Hematopoietic multipotent progenitor cell treated with erythropoietin and hydrocortisone succinate and interleukin-3 and kit ligand, for 8 days (in vitro differentiated cells): ENCODE measurements around the gene SLC9A3.

Experiments used
- DNase-seq: peaks from one replicate; pipeline ENCODE4 v3.0.0-alpha.2; 2015

Gene SLC9A3

DNA sequence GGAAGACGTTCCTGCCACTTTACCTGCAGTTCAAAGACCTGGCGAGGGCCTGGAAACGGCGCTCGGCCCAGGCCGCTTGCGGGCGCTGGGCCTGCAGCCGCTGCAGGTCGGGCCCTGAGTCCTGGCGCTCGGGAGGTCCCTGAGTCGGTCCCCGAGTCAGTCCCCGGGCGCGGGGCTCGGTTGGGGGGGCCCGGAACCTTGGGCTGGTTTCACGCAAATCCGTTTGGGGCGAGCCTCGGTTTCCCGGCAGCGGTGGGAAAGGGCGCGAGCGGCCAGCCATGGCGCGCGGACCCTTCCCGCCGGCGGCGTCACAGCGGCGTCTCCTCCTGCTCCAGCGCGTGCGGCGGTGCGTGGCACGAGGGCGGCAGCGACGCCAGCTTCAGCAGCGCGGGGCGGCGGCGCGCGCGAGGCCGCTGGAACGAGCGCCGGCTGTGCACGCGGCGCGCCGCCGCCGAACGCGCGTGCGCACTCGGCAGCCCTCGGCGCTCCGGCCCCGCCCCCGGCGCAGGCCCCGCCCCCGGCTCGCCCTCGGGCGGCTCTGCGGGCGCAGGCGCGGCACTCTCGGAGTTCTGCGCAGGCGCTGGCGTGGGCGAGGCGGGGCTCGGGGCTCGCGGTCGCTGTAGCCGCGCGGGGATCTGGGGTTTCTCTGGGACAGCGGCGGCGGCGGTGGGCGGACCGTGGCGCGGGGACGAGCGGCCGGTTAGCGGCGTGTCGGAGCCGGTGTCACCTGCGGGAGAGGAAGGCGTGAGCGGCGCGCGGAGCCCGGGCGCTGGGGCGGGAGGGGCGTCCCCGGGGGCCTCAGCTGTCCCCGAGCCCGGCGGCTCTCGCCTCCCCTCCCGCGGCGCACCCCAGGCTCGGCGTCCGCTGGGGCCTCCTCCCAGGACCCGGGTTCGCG is 51.3 kb downstream of the SLC9A3 start:
- peak; percentile 79 for DNase-seq

DNA sequence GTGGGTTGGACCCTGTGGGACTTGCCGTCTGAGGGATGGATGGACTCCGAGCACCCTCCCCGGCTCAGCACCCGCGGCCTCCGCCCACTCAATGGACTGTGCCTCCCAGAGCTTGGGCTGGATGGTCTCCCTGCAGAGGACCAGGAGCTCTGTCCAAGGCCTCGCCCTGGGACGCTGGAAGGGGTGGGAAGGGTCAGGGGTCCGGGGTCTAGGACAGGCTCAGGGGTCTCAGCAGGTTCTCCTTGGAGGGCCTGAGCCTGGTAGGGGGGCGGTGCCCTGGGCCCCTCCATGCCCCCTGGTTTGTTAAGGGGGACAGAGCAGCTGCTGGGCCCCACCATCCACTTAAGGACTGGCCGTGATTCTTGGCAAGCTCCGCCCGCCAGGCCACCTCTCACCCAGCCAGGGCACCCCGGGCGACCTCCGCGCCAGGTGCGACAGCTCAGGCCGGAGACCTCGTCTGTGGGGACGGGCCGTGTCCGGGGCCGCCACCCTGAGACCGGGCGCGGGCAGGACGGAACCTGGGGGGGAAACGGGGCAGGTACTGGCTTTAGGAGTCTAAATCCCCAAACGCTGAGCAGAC is 52.1 kb downstream of the SLC9A3 start:
- DNase-seq, result peak; percentile 7

DNA sequence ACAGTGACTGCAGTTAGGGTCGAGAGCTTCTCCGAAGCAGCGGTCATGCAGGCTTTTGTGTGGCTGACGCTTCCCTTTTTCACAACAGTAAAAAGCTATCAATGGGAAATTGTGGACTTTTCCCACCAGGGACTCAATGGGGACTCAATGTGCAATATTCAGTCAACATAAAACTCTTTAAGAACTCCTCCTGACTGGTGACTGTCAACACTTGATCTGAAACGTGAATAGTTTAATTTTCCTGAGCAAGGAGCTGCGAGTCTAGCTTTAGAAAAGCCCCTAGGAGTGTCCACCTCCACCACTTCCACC is 52.5 kb downstream of the SLC9A3 start:
- DNase-seq, result no peak

DNA sequence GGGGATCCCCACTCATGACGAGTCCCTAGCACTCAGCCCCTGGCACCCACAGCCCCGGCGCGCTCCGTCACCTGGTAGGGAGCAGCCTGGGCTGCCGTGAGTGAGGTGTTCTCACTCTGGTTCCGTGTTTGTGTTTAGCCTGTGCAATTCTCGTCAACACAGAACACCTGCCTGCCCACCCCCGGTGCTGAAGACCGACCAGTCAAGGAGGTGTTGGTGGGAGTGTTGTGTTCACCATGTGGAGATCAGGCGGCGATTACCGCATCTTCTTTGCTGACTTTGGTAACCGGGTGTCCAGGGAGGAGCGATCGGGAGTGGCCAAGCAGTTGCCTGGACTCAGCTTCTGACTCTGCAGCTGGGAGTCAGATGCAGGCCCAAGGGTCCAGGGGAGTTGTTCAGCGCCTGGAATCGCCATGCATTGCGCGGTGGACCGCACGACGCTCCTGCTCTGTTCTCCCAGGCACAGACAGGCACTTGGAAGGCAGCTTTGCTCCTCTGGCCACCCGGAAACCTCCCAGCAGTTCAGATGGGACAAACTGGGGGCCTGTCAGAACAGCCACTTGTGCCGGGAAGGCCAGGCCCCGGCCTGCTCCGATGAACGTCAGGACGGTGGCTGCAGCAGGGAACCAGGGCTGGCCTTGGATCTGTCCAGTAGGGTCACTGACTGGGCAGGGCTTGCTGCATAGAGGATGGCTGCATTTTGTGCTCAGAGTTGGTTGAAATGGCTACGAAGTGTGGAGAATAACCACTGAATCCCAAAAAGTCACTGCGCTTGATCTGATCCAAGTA is 53.1 kb downstream of the SLC9A3 start:
- no peak for DNase-seq

DNA sequence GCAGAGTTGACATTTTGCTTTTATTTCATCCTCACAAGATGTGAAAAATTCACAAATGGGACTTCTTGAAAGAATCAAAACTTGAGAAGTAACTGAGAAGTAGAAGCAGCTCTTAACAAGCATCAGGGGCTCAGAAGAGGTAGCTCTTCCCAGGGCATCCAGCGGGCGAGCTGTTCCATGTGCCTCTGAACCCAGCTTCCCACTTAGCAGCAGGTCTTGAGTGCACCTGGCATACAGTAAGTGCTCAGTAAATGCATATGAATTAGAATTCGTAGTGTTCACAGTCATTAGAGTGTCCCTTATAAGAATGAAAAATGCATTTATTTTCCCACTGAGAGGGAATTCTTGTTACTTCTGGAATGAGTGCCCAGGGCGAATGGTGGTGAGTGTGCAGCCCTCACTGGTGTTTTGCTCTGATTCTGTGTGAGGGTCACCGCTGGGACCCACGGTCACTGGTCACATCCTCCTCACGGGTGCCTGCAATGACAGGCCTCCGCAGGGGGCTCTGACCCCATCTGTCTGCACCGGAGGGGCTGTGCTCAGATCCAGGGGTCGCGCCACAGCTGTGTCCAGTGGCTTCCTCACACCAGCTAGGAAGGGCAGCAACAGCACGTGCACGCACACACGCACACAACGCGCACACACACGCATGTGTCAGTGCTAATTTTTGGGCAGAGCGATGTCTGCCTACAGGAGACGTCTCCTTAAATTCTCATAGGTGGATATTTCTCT is 54.3 kb downstream of the SLC9A3 start:
- no peak for DNase-seq

DNA sequence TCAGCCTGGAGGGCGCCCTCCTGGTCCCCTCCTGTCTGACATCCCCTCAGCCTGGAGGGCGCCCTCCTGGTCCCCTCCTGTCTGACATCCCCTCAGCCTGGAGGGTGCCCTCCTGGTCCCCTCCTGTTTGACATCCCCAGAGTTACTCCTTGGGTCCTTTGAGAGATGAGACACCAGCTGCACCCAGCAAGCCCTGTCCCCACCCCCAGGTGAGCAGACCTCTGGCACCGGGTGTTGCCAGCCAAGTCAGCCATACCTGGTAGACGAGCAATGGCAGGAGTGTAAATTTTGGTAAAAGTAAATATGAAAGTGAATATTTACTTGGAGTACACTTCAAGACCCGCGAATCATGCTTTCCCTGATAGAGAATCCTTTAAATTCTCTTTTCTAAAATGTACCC is 55.8 kb downstream of the SLC9A3 start:
- DNase-seq, result no peak

DNA sequence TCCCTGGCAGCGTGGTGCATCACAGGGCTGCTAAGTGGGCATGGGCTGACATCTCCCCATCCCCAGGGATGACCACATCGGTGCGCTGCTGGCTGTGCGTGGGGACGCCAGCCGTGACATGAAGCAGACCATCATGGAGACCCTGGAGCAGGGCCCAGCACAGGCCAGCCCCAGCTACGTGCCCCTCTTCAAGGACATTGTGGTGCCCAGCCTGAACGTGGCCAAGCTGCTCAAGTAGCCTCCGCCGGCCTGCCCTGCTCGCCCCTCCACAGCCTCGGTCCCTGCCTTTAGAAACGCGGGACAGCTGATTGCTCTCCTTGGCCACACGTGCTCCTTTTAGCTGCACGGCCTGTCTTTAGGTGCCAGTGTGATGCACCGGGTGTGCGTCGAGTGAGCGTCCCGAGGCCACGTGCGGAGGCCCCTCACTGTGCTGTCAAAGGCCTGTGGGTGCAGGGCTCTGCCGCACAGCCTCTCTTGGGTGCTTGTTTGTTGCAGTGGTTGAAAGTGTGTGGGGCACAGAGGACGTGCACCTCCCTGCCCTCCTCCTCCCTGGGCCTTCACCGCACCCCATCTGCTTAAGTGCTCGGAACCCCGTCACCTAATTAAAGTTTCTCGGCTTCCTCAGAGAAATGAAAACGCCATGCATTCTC is 57.5 kb downstream of the SLC9A3 start:
- no peak for DNase-seq

DNA sequence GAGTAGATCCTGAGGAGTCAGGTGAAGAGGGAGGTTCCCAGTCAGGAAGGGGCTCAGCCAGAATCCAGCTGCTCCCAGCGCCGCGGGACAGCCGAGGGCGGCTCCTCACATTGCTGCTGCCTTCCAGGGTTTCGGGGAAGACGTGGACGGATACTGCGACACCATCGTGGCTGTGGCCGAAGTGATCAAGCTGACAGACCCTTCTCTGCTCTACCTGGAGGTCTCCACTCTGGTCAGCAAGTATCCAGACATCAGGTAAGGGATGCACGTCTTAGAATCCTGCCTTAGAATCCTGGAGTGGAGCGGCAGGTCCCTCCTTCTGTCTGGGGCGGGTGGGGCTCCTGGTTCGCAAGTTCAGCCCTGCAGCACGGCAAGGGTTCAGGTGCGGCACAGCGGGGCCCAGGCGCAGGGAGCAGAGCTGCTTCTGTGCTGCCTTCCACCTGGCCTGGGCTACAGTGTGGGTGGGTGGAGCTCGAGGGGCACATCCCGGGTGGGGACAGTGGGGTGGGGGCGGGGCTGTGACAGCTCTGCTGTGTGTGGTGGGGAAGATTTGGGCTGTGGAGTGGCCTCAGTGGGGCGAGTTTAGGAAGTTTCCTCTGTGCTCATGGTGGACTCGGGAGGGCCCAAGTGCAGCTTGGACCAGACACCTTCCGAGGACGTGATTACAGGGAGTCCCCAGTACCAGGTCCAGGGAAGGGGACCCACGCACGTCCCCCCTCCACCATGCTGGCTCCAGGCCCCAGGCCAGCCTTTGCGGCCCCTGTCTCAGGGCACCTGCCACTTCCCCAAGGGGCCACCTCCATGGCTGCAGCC is 58.5 kb downstream of the SLC9A3 start:
- DNase-seq, result no peak

DNA sequence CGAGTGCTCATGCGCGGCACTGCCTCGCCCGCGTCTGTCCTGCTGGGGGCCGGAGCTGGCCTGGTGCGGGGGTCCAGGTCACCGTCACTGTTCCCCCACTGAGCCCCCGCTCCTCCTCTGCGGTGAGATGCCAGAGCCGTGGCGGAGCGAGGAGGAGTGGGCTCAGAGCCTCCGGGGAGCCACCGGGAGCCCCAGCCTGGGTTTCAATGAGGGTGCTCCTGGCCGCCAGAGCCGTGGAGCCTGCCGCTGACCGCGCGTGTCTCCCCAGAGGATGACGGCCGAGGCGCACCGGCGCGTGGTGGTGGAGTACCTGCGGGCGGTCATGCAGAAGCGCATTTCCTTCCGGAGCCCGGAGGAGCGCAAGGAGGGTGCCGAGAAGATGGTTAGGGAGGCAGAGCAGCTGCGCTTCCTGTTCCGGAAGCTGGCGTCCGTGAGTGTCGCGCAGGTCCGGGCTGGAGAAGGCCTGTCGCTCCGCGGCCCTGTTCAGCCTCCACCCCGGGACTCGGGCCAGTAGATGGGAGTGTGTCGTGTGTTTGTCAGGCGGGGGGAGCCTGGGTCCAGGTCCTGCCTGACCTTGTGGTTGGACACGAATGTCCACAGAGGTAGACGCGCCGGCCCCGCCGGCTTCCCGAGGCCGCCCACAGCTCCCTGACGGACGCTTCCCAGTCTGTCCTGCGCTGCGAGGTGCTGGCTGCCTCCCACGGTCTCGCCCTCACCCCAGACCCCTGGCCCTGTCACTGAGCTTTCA is 59.2 kb downstream of the SLC9A3 start:
- no peak for DNase-seq

DNA sequence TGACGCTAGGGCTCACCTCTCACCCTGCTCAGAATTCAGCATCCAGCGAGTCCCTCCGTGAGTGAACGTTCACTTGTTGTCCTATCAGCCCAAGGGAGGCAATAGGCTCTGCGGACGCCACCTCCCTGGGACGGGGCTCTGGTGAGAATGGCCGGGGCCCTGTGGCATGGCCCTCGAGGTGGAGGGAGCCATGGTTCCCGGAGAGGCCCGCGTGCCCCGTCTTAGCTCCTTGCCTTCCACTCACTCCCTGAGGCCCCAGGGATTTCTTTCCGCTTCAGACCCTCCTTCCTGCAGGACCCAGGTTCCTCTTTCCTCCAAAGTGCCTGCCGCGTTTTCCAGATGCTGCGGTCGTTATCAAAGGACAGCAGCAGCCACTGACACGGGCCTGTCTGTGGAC is 59.8 kb downstream of the SLC9A3 start:
- DNase-seq, result no peak

DNA sequence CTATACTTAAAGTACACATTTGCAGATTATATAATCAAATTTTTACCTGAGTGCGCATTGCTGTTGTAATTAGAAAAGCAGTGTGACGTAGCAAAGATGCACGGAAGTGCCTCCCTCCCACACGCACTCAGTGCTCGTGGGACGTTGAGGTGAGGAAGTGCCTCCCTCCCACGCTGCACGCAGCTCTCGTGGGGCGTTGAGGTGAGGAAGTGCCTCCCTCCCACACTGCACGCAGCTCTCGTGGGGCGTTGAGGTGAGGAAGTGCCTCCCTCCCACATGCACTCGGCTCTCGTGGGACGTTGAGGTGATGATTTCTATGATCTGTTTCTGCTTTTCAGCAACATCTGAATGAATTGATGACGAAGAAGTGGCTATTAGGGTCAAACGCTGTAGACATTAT is 60.3 kb downstream of the SLC9A3 start:
- no peak for DNase-seq

DNA sequence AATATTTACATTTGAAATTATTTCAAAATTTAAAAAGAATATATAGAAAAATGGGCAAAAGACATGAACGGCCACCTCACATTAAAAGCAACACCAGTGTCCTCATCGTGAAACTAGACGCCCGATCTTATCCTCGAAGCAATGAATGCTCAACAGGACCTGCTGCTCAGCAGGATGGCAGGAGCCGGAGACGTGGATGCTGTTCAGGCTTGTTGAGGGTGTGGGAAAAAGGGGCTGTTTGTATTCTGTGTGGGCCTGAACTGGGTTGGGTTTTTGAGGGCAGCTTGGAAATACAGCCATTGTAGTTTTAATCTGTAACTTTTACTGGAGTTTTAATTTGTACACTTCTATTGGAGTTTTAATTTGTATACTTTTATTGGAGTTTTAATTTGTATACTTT is 60.9 kb downstream of the SLC9A3 start:
- DNase-seq, result no peak

DNA sequence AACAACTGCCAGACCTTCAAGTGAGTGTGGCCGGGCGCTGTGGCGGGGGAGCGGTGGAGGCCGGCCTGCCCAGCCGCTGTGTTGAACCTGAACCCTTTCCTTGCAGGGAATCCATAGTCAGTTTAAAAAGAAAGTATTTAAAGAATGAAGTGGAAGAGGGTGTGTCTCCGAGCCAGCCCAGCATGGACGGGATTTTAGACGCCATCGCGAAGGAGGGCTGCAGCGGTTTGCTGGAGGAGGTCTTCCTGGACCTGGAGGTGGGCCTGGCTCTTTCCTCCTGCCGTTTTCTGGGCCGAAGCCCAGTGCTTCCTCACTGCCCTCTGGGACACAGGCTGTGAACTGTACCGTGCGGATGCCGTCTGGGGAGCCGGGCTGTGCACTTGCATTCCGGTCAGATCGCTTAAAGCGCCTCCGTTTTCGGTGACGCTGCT is 62.2 kb downstream of the SLC9A3 start:
- DNase-seq, result no peak

DNA sequence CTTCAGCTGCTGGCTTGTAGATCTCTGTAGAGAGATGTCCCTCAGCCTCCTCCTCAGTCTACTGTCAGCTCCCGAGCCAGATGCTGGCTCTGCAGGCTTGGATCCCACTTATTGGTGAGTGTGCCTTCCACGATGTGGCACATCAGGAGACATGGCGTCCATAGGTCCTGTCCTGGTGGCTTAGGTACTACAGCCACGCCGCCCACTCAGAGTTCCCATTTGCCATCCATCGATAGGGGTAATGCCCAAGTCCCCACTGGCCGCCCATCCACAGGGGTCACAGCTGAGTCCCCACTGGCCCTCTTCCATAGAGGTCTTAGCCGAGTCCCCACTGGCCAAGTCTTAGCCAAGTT is 64.0 kb downstream of the SLC9A3 start:
- DNase-seq, result no peak

DNA sequence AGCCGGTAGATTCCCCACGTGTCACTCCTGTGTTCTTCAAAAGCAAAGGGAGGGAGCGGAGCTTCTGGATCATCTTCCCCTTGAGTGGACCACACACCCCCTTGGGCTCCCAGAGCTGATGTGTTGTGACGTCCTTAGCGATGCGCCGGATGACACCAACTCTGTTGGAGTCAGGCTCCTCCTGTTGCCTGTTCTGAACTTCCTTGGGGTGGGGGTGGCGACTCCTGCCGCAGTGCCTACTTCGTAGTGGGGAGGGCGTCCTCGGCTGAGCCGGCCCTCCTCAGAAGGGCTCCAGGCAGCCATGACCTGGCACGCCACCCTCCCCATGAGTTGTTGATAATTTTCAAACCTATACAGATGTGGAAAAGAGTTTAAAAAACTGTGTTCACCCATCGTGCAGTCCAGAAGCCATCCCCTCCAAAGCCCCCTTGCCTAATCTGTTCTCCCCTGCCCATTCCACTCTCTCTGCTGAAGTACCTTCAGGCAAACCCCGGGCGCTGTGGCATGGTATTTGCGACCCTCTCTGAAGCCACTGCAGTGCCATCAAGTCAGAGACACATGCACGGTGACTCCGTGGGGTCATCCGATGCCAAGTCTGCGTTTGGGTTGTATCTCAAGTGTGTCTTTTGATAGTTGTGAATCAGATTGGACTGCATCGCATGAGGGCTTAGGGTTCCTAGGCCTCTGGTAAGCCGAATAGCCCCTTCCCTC is 64.5 kb downstream of the SLC9A3 start:
- DNase-seq, result no peak

DNA sequence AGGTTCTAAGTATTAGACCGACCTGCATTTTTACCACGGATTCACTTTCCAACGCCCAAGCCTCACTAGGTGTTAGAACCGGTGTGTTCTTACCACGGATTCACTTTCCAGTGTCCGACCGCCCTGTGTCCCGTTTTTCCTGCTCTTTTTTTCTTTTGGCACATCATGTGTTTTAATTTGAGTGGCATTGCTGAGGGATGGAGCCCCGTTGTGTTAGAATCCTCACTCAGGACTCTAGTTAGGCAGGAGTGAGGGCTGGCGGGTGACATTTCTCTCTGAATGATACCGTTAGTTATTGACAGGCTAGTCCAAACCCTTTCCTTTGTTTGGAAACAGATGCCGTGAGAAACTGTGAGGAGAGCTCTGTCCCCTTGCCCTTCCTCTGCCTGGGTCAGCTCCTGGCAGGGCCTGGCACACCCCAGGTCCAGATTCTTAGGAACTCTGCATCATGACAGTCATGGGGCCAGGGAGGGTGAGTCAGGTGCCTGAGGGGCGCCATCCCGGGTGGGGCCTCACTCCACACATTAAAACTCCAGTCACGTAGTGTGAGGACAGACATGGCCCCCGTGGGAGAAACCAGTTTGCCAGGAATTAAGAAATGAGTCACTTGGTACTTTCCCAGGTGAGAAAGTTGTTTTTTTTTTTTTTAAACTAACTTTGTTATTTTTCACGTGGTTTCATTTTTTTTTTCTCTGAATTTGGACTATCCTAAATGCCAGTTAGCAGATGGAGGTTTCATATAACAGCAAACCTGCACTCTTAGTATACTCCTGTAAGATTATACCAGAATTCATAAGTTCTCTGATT is 65.5 kb downstream of the SLC9A3 start:
- DNase-seq, result no peak

DNA sequence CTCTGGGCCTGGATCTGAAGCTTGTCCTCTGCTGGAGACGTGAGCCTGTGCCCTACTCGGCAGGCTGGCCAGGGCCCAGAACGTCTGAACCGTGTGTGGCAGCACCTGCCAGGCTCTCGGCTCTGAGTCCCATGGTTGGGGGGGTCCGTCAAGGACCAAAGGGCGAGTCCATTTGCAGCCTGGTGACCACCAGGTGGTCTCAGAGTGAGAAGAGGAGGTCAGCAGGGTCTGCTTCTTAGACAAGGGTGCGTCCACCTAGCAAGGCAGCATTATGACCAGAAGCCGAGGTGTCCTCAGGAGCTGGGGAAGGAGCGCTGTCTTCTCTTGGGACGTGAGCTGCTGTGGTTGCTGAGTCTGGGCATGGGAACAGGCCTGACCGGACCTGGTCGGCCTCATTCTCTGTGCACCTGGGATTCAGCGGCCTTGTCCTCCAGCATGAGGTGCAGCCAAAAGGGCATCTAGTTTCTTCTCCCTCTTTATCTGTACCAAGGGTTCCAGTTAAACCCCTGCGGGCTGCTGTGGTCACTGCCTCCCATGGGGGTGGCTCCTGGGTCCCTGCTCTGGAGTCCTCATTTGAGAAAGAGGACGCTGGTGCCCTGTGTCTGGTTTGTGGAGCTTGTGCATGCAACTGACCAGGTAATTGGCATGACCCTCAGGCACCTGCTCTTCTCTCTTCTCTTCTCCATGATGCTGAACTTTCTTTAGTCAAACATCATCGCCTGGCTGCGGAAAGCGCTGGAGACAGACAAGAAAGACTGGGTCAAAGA is 66.9 kb downstream of the SLC9A3 start:
- no peak for DNase-seq

DNA sequence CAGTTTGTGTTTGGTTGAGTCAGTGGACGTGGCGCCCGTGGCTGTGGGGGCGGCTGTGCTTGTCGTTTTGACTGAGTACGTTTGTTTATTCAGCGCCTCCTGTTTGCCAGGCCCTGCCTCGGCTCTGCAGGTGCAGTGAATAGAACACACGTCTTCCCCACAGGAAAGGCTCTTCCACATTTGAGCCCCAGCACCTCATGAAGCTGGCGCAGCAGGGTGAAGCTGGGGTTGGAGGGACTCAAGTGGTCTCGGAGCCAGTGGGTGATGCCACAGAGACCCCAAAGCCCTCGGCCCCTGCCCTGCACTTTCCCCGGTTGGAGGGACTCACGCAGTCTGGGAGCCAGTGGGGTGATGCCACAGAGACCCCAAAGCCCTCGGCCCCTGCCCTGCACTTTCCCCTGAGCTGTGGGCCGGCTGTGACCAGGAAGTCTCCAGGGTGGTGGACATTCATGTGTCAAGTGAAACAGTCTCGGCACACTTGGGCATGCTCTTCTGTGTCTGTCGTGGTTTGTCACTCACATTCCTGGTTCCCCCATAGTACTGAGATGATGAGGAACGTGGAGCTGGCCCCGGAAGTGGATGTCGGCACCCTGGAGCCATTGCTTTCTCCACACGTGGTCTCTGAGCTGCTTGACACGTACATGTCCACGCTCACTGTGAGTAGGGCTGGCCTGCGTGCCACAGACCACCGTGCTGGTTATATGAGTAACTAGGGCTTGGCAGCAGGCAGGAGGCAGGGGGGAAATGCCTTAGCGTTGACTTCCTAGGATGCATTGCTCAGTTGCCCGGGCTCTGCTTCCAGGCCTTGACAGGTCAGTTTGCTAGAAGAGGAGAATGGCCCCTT is 67.7 kb downstream of the SLC9A3 start:
- no peak for DNase-seq
